ENCODE results near the gene BACH2. TPM values are rescaled to one million over a fixed set of nuclear protein-coding genes. Genes with fewer than 3 reads are reported as not detected.
A peak's percentile ranks its signal among the peaks of the same experiment; 100 is the strongest.

BACH2 gene
- total RNA-seq, 1 donor: 3.6 TPM

DNA sequence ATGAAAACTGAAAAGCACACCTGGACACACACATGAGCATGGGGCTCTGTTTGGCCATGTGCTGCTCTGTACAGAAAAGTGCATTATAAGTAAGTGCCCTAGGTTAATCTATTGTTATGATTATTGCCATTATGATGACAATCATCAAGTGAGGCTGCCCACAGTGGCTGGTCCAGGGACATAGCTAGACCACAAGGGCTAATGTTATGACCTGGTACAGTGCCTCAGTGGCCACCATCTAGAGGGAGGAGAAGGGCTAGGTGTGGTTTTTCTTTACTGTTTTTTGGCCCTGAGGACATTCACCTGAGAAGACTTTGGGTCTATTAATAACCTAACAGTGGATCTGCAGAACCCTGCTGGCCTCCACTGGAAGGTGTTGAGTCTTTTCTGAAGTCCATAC lies 316.3 kb downstream of the BACH2 start:
- H4K20me1 ChIP-seq (ENCODE audit: insufficient read depth, low read length): no peaks in the 10 kb centered on the region
- no peak overlapping the region for H3K4me2 ChIP-seq (ENCODE audit: insufficient read depth, low read length)
- no peaks in the 10 kb centered on the region for H3K36me3 ChIP-seq (ENCODE audit: insufficient read depth, low read length)
- no peaks in the 10 kb centered on the region for H3K79me2 ChIP-seq (ENCODE audit: insufficient read depth, low read length)
- peaks cover 27% of the 10 kb centered on the region for H3K4me1 ChIP-seq (ENCODE audit: insufficient read depth, low read length)
- DNase-seq (ENCODE audit: insufficient read length, low spot score, missing footprints): no peak
- TF ChIP-seq, protein P1, sequence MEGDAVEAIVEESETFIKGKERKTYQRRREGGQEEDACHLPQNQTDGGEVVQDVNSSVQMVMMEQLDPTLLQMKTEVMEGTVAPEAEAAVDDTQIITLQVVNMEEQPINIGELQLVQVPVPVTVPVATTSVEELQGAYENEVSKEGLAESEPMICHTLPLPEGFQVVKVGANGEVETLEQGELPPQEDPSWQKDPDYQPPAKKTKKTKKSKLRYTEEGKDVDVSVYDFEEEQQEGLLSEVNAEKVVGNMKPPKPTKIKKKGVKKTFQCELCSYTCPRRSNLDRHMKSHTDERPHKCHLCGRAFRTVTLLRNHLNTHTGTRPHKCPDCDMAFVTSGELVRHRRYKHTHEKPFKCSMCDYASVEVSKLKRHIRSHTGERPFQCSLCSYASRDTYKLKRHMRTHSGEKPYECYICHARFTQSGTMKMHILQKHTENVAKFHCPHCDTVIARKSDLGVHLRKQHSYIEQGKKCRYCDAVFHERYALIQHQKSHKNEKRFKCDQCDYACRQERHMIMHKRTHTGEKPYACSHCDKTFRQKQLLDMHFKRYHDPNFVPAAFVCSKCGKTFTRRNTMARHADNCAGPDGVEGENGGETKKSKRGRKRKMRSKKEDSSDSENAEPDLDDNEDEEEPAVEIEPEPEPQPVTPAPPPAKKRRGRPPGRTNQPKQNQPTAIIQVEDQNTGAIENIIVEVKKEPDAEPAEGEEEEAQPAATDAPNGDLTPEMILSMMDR (IDR thresholded peaks at IDR 0.05; ENCODE audit: extremely low read depth, low read depth, low read length): no peak
- no peak overlapping the region for H2AFZ ChIP-seq (ENCODE audit: low read length)
- no peak overlapping the region for H3K27ac ChIP-seq (ENCODE audit: low read depth, low read length)
- H3K4me3 ChIP-seq (ENCODE audit: insufficient read depth, low read length): no peak overlapping the region
- H3K27me3 ChIP-seq (ENCODE audit: insufficient read depth, low read length): no peaks in the 10 kb centered on the region
- H3K9me3 ChIP-seq (ENCODE audit: low read depth, low read length): no peaks in the 10 kb centered on the region

DNA sequence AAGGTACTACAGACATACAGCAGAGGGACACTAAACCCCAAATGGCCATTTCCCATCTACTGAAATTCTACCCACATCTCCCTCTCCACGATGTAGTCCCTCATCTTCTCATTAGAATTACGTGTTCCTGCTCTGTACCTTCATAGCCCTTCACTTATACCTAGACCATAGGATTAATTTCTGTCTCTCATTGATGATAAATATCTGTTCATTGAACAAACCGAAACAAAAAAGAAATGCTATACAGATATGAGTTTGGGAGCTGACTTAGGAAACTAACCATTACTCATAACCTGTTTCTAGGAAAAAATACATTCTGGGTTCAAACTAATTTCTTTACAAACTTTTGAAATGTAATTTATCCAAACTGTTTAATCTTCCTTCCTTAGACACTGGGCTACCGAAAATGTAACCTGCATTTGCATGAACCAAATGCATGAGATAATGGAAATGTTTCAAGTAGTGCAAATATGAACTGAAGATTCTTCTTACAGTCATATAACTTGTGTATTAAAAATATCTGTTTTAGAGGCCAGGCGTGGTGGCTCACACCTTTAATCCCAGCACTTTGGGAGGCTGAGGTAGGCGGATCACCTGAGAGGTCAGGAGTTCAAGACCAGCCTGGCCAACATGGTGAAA lies 317.0 kb downstream of the BACH2 start:
- H3K27ac ChIP-seq (ENCODE audit: low read depth, low read length): no peak overlapping the region
- H3K27me3 ChIP-seq (ENCODE audit: insufficient read depth, low read length): no peaks in the 10 kb centered on the region
- DNase-seq (ENCODE audit: insufficient read length, low spot score, missing footprints): no peak
- no peak overlapping the region for H3K4me3 ChIP-seq (ENCODE audit: insufficient read depth, low read length)
- no peaks in the 10 kb centered on the region for H3K36me3 ChIP-seq (ENCODE audit: insufficient read depth, low read length)
- H3K9me3 ChIP-seq (ENCODE audit: low read depth, low read length): no peaks in the 10 kb centered on the region
- H3K4me2 ChIP-seq (ENCODE audit: insufficient read depth, low read length): no peak overlapping the region
- no peak overlapping the region for H2AFZ ChIP-seq (ENCODE audit: low read length)
- H3K4me1 ChIP-seq (ENCODE audit: insufficient read depth, low read length): peaks cover 20% of the 10 kb centered on the region
- no peaks in the 10 kb centered on the region for H4K20me1 ChIP-seq (ENCODE audit: insufficient read depth, low read length)
- no peaks in the 10 kb centered on the region for H3K79me2 ChIP-seq (ENCODE audit: insufficient read depth, low read length)
- TF ChIP-seq, protein P1 (IDR thresholded peaks at IDR 0.05; ENCODE audit: extremely low read depth, low read depth, low read length): no peak

GRCh38 chr6:89978749-89979145 lies 317.9 kb downstream of the BACH2 start:
- Histone ChIP-seq H2AFZ (ENCODE audit: low read length) (no peak overlapping the region), H3K4me3 (ENCODE audit: insufficient read depth, low read length) (no peak overlapping the region), H3K36me3 (ENCODE audit: insufficient read depth, low read length) (no peaks in the 10 kb centered on the region), H3K9me3 (ENCODE audit: low read depth, low read length) (no peaks in the 10 kb centered on the region), H3K27ac (ENCODE audit: low read depth, low read length) (peak overlapping the region; percentile 70), H3K79me2 (ENCODE audit: insufficient read depth, low read length) (no peaks in the 10 kb centered on the region), H3K4me1 (ENCODE audit: insufficient read depth, low read length) (peaks cover 17% of the 10 kb centered on the region), H4K20me1 (ENCODE audit: insufficient read depth, low read length) (no peaks in the 10 kb centered on the region), H3K4me2 (ENCODE audit: insufficient read depth, low read length) (no peak overlapping the region), H3K27me3 (ENCODE audit: insufficient read depth, low read length) (no peaks in the 10 kb centered on the region)
- DNase-seq (ENCODE audit: insufficient read length, low spot score, missing footprints): no peak
- TF ChIP-seq, protein P1 (IDR thresholded peaks at IDR 0.05; ENCODE audit: extremely low read depth, low read depth, low read length): no peak

GRCh38 chr6:89977808-89978748 lies 318.6 kb downstream of the BACH2 start:
- Histone ChIP-seq H3K36me3 (ENCODE audit: insufficient read depth, low read length) (no peaks in the 10 kb centered on the region), H3K4me3 (ENCODE audit: insufficient read depth, low read length) (peak overlapping the region; percentile 46), H3K4me2 (ENCODE audit: insufficient read depth, low read length) (peak overlapping the region; percentile 71), H3K4me1 (ENCODE audit: insufficient read depth, low read length) (peaks cover 17% of the 10 kb centered on the region), H3K27ac (ENCODE audit: low read depth, low read length) (peak overlapping the region; percentile 70), H3K79me2 (ENCODE audit: insufficient read depth, low read length) (no peaks in the 10 kb centered on the region), H3K27me3 (ENCODE audit: insufficient read depth, low read length) (no peaks in the 10 kb centered on the region), H4K20me1 (ENCODE audit: insufficient read depth, low read length) (no peaks in the 10 kb centered on the region), H3K9me3 (ENCODE audit: low read depth, low read length) (no peaks in the 10 kb centered on the region), H2AFZ (ENCODE audit: low read length) (peak overlapping the region; percentile 50)
- TF ChIP-seq, protein P1 (IDR thresholded peaks at IDR 0.05; ENCODE audit: extremely low read depth, low read depth, low read length): no peak
- no peak for DNase-seq (ENCODE audit: insufficient read length, low spot score, missing footprints)
